HEK293 (cell line): Measurements from ENCODE around the gene ETNPPL.

Source experiments
- CTCF ChIA-PET: fragments of 350-600 bp; formaldehyde crosslinking; extraction: SDS; loops from one replicate; lab custom pipeline; 2021; ENCODE audit warnings: antibody characterized with exemption; lab: Yijun Ruan, JAX
- POLR2A ChIA-PET: fragments of 300-600 bp; formaldehyde crosslinking; extraction: SDS; loops from one replicate; lab custom pipeline; 2020; ENCODE audit warnings: antibody characterized with exemption, inconsistent platforms; lab: Yijun Ruan, JAX
- H3K27ac ChIP-seq: fragments of 200-500 bp; sonication (Bioruptor generic); 2 replicates; pipeline ENCODE4 v1.5.1; 2014; ENCODE audit warnings: low read depth, low read length, control low read depth, inconsistent platforms; ENCODE audit errors: extremely low read depth
- H3K36me3 ChIP-seq, 2 experiments: fragments of 200-500 bp in 1 of 2; sonication (Bioruptor generic) in 1 of 2; 1 replicate in 1 of 2; 2 replicates in 1 of 2; pipeline ENCODE4 v1.5.1; 2014 to 2017; ENCODE audit warnings: inconsistent platforms in 2 of 2, low read length in 2 of 2; ENCODE audit not compliant: control insufficient read depth in 2 of 2, insufficient read depth in 1 of 2
- H3K4me1 ChIP-seq: fragments of 200-500 bp; sonication (Bioruptor generic); 2 replicates; pipeline ENCODE4 v1.5.1; 2014; ENCODE audit warnings: mild to moderate bottlenecking, low read length, inconsistent platforms; ENCODE audit not compliant: control insufficient read depth, insufficient read depth
- H3K4me3 ChIP-seq: 2 replicates; pipeline ENCODE4 v1.5.1; 2011; ENCODE audit warnings: low read depth, mild to moderate bottlenecking, control low read depth, low read length, moderate library complexity
- H3K9me3 ChIP-seq: fragments of 200-500 bp; sonication (Bioruptor generic); 2 replicates; pipeline ENCODE4 v1.5.1; 2014; ENCODE audit warnings: low read depth, low read length, inconsistent platforms; ENCODE audit not compliant: control insufficient read depth, insufficient read depth
- GFI1B ChIP-seq: fragments of 450-650 bp; formaldehyde crosslinking; IDR thresholded peaks from 2 replicates; pipeline ENCODE4 v1.5.1; 2016; ENCODE audit warnings: missing biosample characterization, missing genetic modification characterization
- GLIS1 ChIP-seq: fragments of 450-650 bp; formaldehyde crosslinking; IDR thresholded peaks from 2 replicates; pipeline ENCODE4 v1.5.1; 2016; ENCODE audit warnings: missing biosample characterization, missing genetic modification characterization
- HOXD13 ChIP-seq: sonication (generic); formaldehyde crosslinking; IDR thresholded peaks from 2 replicates; pipeline ENCODE4 v1.8.0; 2022; ENCODE audit warnings: missing genetic modification reagents, borderline replicate concordance
- ZBTB8A ChIP-seq: fragments of 450-650 bp; formaldehyde crosslinking; IDR thresholded peaks from 2 replicates; pipeline ENCODE4 v1.5.1; 2016; ENCODE audit warnings: missing biosample characterization, missing genetic modification characterization
- ZEB2 ChIP-seq: fragments of 450-650 bp; formaldehyde crosslinking; IDR thresholded peaks from 2 replicates; pipeline ENCODE4 v1.5.1; 2016; ENCODE audit warnings: missing biosample characterization, missing genetic modification characterization
- ZIC2 ChIP-seq: fragments of 450-650 bp; formaldehyde crosslinking; IDR thresholded peaks from 2 replicates; pipeline ENCODE4 v1.5.1; 2016; ENCODE audit warnings: missing biosample characterization, missing genetic modification characterization
- ZNF2 ChIP-seq: fragments of 450-650 bp; formaldehyde crosslinking; IDR thresholded peaks from 2 replicates; pipeline ENCODE4 v1.5.1; 2016; ENCODE audit warnings: missing biosample characterization, missing genetic modification characterization
- ZNF23 ChIP-seq: fragments of 450-650 bp; formaldehyde crosslinking; IDR thresholded peaks from 2 replicates; pipeline ENCODE4 v1.5.1; 2016; ENCODE audit warnings: missing biosample characterization, missing genetic modification characterization, borderline replicate concordance
- ZNF292 ChIP-seq: fragments of 450-650 bp; formaldehyde crosslinking; IDR thresholded peaks from 2 replicates; pipeline ENCODE4 v1.5.1; 2016; ENCODE audit warnings: low read depth, missing biosample characterization, missing genetic modification characterization, borderline replicate concordance
- ZNF391 ChIP-seq: fragments of 450-650 bp; formaldehyde crosslinking; IDR thresholded peaks from 2 replicates; pipeline ENCODE4 v1.5.1; 2016; ENCODE audit warnings: low read depth, missing biosample characterization, missing genetic modification characterization, borderline replicate concordance
- ZNF48 ChIP-seq: fragments of 450-650 bp; formaldehyde crosslinking; IDR thresholded peaks from 2 replicates; pipeline ENCODE4 v1.5.1; 2016; ENCODE audit warnings: missing biosample characterization, missing genetic modification characterization
- ZNF514 ChIP-seq: fragments of 450-650 bp; formaldehyde crosslinking; IDR thresholded peaks from 2 replicates; pipeline ENCODE4 v1.5.1; 2016; ENCODE audit warnings: missing biosample characterization, missing genetic modification characterization
- ZNF658 ChIP-seq: fragments of 450-650 bp; formaldehyde crosslinking; IDR thresholded peaks from 2 replicates; pipeline ENCODE4; 2016; ENCODE audit warnings: missing biosample characterization, missing genetic modification characterization
- ZSCAN30 ChIP-seq: fragments of 450-650 bp; IDR thresholded peaks from 2 replicates; pipeline ENCODE4 v1.5.1; 2018; ENCODE audit warnings: missing biosample characterization, mild to moderate bottlenecking, missing genetic modification characterization, moderate library complexity
- TF ChIP-seq, protein P1 (sequence below): fragments of 450-650 bp; formaldehyde crosslinking; IDR thresholded peaks from 2 replicates; pipeline ENCODE4 v1.5.1; 2016; ENCODE audit warnings: missing biosample characterization, missing genetic modification characterization
- TF ChIP-seq, protein P2 (sequence below): fragments of 450-650 bp; formaldehyde crosslinking; IDR thresholded peaks from 2 replicates; pipeline ENCODE4; 2016; ENCODE audit warnings: missing biosample characterization, missing genetic modification characterization
- TF ChIP-seq, protein P3 (sequence below): fragments of 450-650 bp; formaldehyde crosslinking; conservative IDR thresholded peaks from 2 replicates; pipeline ENCODE4 v1.5.1; 2016; ENCODE audit warnings: low read depth, missing biosample characterization, missing genetic modification characterization
- TF ChIP-seq, protein P4 (sequence below): fragments of 450-650 bp; formaldehyde crosslinking; IDR thresholded peaks from 2 replicates; pipeline ENCODE4 v1.5.1; 2016; ENCODE audit warnings: missing biosample characterization, missing genetic modification characterization
- TF ChIP-seq, protein P5 (sequence below): fragments of 450-650 bp; formaldehyde crosslinking; IDR thresholded peaks from 2 replicates; pipeline ENCODE4 v1.5.1; 2016; ENCODE audit warnings: missing biosample characterization, missing genetic modification characterization

ETNPPL gene

DNA sequence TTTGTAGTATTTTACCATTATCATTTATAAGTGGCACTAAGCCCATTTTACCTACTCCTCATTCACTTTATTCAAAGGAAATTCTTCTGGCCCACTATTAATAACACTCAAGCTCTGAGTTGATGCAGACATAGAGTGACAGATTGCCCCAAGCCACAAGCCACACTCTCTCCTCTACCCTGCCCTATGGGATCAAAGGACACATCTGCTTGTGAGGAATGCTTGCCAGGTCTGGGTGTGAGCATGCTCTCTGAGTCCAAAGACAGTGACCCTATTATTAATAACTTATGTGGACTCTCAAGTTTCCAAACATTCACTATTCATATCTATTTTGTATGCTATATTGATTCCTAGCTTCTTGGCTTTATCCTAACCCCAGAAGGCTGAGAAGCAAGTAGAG is 18.5 kb downstream of the ETNPPL start:
- Histone ChIP-seq H3K4me1 (no peaks in the 10 kb centered on the region), H3K4me3 (no peak overlapping the region), H3K36me3 (no peaks in the 10 kb centered on the region), H3K27ac (no peak overlapping the region), H3K9me3 (no peaks in the 10 kb centered on the region)
- ChIA-PET POLR2A (no interaction called here), CTCF (interaction anchor here (0.5 kb wide), 1 partner anchor 62 kb away, joined by 3 read pairs; no protein-coding TSS in a partner anchor)
- TF ChIP-seq GFI1B (tag by site-specific recombination) (no peak), ZNF23 (tag by site-specific recombination) (no peak), ZNF48 (tag by site-specific recombination) (no peak), ZNF2 (no peak), ZNF658 (tag by site-specific recombination) (no peak), ZNF514 (tag by site-specific recombination) (no peak), ZNF391 (tag by site-specific recombination) (no peak), ZIC2 (tag by site-specific recombination) (no peak), ZEB2 (tag by site-specific recombination) (no peak), ZNF292 (tag by site-specific recombination) (no peak), ZBTB8A (tag by site-specific recombination) (no peak), HOXD13 (CRISPR knock-in tag) (no peak), ZSCAN30 (no peak)
- TF ChIP-seq, protein P1, sequence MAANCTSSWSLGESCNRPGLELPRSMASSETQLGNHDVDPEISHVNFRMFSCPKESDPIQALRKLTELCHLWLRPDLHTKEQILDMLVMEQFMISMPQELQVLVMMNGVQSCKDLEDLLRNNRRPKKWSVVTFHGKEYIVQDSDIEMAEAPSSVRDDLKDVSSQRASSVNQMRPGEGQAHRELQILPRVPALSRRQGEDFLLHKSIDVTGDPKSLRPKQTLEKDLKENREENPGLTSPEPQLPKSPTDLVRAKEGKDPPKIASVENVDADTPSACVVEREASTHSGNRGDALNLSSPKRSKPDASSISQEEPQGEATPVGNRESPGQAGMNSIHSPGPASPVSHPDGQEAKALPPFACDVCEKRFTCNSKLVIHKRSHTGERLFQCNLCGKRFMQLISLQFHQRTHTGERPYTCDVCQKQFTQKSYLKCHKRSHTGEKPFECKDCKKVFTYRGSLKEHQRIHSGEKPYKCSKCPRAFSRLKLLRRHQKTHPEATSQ (tag by site-specific recombination) = no peak
- TF ChIP-seq, protein P2, sequence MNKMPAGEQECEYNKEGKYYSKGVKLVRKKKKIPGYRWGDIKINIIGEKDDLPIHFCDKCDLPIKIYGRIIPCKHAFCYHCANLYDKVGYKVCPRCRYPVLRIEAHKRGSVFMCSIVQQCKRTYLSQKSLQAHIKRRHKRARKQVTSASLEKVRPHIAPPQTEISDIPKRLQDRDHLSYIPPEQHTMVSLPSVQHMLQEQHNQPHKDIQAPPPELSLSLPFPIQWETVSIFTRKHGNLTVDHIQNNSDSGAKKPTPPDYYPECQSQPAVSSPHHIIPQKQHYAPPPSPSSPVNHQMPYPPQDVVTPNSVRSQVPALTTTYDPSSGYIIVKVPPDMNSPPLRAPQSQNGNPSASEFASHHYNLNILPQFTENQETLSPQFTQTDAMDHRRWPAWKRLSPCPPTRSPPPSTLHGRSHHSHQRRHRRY (tag by site-specific recombination) = no peak

DNA sequence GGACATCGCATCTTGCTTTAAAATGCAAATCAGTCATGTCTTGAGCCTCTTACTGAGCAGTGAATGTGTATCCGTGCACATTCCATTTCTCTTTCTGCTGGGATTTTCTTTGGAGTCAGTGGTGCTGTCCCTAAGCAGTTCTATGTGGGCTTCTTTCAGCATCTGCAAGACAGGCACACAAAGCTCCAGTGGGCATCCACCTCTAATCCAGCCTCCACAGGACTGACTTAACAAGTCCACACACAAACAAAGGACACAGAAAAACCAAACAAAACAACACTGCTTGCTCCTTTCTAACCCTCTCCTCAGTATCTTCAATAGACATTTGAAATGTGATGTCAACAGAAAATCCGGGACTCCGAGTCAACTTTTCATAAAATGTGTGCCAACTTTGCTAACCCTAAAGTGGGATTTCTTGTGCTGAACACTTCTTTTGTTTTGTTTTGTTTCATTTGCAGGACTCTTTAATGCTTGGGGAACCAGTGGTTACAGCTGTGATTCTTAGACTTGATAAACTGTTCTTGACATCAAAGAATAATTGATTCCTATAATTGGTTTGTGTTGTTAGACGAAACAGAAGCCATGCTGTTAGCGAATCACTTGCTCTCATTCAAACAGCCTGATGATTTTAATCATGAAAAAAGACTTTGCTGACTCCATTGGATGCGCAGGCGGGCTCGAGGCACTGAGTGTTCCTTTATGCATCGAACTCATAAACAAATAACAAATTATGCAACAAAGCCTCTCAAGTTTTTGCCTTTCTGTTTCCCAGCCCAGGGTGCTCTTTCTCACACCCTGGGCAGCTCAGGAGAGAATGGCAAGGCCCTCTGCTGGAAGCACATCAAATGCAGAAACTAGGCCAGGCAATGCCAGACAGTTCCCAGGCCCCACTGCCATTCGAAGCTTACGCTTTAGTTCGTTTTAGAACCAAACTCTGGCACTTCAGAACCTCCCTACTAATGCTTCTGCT is 20.1 kb downstream of the ETNPPL start:
- POLR2A ChIA-PET = no interaction called here
- H3K9me3 ChIP-seq = no peaks in the 10 kb centered on the region
- H3K4me1 ChIP-seq = no peaks in the 10 kb centered on the region
- TF ChIP-seq, protein P3, sequence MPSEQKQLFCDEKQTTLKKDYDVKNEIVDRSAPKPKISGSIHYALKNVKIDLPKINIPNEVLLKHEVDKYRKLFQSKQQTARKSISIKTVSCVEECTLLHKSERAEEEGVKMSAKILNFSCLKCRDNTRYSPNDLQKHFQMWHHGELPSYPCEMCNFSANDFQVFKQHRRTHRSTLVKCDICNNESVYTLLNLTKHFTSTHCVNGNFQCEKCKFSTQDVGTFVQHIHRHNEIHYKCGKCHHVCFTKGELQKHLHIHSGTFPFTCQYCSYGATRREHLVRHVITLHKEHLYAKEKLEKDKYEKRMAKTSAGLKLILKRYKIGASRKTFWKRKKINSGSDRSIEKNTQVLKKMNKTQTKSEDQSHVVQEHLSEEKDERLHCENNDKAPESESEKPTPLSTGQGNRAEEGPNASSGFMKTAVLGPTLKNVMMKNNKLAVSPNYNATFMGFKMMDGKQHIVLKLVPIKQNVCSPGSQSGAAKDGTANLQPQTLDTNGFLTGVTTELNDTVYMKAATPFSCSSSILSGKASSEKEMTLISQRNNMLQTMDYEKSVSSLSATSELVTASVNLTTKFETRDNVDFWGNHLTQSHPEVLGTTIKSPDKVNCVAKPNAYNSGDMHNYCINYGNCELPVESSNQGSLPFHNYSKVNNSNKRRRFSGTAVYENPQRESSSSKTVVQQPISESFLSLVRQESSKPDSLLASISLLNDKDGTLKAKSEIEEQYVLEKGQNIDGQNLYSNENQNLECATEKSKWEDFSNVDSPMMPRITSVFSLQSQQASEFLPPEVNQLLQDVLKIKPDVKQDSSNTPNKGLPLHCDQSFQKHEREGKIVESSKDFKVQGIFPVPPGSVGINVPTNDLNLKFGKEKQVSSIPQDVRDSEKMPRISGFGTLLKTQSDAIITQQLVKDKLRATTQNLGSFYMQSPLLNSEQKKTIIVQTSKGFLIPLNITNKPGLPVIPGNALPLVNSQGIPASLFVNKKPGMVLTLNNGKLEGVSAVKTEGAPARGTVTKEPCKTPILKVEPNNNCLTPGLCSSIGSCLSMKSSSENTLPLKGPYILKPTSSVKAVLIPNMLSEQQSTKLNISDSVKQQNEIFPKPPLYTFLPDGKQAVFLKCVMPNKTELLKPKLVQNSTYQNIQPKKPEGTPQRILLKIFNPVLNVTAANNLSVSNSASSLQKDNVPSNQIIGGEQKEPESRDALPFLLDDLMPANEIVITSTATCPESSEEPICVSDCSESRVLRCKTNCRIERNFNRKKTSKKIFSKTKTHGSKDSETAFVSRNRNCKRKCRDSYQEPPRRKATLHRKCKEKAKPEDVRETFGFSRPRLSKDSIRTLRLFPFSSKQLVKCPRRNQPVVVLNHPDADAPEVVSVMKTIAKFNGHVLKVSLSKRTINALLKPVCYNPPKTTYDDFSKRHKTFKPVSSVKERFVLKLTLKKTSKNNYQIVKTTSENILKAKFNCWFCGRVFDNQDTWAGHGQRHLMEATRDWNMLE = no peak
- no peak for TF ChIP-seq ZNF292 (tag by site-specific recombination)
- TF ChIP-seq GLIS1 (tag by site-specific recombination) = no peak
- TF ChIP-seq HOXD13 (CRISPR knock-in tag) = no peak
- TF ChIP-seq, protein P4, sequence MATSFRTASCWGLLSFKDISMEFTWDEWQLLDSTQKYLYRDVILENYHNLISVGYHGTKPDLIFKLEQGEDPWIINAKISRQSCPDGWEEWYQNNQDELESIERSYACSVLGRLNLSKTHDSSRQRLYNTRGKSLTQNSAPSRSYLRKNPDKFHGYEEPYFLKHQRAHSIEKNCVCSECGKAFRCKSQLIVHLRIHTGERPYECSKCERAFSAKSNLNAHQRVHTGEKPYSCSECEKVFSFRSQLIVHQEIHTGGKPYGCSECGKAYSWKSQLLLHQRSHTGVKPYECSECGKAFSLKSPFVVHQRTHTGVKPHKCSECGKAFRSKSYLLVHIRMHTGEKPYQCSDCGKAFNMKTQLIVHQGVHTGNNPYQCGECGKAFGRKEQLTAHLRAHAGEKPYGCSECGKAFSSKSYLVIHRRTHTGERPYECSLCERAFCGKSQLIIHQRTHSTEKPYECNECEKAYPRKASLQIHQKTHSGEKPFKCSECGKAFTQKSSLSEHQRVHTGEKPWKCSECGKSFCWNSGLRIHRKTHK = no peak
- TF ChIP-seq, protein P5, sequence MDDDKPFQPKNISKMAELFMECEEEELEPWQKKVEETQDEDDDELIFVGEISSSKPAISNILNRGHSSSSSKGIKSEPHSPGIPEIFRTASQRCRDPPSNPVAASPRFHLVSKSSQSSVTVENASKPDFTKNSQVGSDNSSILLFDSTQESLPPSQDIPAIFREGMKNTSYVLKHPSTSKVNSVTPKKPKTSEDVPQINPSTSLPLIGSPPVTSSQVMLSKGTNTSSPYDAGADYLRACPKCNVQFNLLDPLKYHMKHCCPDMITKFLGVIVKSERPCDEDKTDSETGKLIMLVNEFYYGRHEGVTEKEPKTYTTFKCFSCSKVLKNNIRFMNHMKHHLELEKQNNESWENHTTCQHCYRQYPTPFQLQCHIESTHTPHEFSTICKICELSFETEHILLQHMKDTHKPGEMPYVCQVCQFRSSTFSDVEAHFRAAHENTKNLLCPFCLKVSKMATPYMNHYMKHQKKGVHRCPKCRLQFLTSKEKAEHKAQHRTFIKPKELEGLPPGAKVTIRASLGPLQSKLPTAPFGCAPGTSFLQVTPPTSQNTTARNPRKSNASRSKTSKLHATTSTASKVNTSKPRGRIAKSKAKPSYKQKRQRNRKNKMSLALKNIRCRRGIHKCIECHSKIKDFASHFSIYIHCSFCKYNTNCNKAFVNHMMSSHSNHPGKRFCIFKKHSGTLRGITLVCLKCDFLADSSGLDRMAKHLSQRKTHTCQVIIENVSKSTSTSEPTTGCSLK (tag by site-specific recombination) = no peak
- no peak overlapping the region for H3K4me3 ChIP-seq
- no peaks in the 10 kb centered on the region for H3K36me3 ChIP-seq
- no peak overlapping the region for H3K27ac ChIP-seq
- CTCF ChIA-PET = no interaction called here
